Measurements from ENCODE around the gene GRXCR1.
A peak's percentile ranks its signal among the peaks of the same experiment; 100 is the strongest.

GRXCR1 gene

GRCh38 chr4:42892413-42892812, at the start of gene GRXCR1:
Gene GRXCR1 (plus strand): TSS chr4:42892713. CDS start chr4:42893267, 554 bp downstream.
- DNase-seq: no peak

- no peak for DNase-seq
Observed at GRCh38 chr4:42843694-42844093, 48.8 kb upstream of the GRXCR1 start.

GRCh38 chr4:42844422-42845070, 48.0 kb upstream of the GRXCR1 start:
- no peak for DNase-seq

DNA sequence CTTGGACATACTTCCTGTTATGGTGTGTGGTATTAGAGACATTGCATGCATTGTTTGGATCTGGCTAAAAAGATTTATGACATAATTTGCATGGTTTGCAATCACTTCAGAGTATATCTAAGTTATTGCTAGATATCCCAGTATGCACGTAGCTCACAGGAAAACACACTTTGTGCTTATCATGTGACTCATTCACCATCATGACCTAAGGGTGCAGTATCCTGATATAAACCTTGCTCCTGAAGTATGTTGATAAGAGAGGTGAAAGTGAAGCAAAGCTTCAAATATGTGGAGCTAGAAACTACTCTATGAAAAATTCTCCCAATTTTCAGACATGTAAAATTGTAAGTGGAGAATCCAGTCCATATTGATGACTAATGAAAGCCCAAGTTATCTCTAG, 46.9 kb upstream of the GRXCR1 start:
- DNase-seq: no peak

GRCh38 chr4:42855779-42856178, 36.7 kb upstream of the GRXCR1 start:
- no peak for DNase-seq

DNA sequence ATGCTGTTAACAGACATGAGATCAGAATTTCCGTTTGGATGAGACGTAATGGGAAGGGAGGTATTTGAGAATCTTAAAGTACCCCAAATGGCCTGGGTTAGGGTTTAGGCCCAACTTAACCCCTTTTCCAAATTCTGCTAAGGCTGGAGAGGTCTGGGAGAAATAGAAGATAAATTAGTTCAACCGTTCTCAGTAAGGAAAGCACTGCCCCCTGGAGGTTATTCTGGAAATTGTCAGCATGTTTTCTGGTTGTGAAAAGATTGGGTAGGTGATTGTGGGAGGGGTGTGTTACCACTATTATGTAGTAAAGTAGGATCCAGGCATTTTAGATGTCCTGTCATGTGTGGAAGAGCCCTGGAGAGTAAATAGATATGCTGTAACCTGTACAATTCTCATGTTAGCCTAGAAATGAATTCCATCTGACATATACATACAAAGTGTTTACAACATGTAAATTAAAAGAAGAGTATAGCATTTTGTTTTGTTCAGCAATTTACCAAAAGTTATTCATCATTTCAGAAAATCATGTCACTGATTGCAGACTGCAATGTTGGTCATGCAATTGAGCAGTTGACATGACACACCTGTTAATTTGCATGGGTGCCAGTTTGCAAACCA, 26.8 kb upstream of the GRXCR1 start:
- peak; percentile 42 for DNase-seq

DNA sequence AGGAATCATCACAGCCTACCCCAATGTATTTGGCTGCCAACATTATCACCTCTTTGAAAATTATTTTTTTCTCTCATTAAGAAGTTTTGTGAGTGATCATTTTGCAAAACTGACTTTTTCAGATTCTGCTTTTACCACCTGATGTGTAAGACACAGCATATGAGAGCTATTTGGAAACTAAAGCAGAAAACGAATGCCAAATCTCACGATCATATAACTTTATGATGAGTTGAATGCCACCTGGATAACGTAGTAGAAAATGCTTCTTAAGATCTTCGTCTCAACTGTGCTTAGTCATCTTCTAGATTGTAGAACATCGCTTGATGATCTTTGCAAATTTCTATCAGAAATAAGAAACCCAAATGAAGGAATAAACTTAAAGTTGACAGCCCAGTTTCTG, 21.3 kb upstream of the GRXCR1 start:
- no peak for DNase-seq

DNA sequence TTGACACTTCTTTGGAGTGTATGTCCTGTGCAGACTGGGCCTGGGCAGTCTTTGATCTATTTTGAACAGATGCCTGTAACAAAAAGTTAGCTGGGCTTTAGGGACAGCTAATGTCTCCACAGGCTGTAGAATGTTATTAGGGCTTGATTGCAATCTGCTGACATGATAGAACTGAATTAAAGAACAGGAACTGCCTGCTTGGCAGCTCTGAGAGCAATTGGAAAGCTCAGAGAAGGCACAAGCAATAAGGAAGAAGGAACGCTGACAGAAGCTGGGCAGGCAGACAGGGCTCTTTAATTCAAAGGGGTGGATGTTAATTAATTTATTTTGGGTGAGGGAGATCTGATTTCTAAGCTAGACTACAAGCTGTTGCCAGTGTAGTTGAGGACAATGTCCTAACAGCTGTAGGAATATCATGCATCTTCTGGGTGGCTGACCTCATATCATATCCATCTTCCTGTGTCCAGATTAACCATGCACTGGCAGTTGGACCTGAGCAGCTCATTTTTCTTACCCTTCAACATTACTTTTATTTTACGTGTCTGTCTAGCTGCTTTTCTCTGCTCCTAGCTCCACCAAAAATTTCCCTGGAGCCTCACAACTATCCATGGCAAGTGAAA, 20.7 kb upstream of the GRXCR1 start:
- no peak for DNase-seq

GRCh38 chr4:42878863-42879262, 13.7 kb upstream of the GRXCR1 start:
- no peak for DNase-seq

DNA sequence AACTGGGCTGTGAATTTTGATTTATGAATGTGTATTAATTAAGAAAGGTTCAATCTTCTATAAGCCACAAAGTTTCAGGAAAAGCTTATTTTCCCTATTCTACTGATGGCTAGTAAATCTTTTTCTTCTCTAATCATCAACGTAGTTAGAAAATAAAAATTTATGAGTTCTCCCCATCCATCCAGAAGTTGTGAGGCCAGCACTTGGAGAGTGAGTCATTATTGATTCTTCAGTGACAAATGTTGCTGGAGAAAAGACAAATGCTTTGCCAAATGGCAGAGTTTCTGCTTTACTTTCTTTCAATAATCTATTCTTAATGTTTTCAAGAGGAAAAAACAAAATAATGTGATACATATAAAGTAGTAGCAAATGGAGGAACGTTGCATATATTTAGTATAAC, 11.3 kb upstream of the GRXCR1 start:
- no peak for DNase-seq

DNA sequence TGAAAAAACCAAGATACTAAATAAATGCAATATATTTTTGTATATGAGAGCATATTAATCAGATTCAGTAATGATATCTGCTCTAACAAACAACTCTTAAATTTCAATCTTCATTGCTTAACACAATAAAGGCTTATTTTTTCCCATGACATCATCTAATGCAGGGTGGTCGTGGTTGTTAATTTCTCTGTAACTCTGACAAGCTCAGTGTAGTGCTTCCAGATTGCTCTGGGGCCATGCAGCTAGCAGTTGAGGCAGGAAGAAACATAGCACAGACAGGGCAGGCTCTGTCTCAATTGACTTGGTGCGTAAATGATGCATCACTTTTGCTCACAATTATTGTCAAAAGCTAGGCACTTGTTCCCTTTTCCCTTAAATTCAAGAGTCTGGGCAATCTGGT, 869 bp upstream of the GRXCR1 start:
- DNase-seq: no peak

DNA sequence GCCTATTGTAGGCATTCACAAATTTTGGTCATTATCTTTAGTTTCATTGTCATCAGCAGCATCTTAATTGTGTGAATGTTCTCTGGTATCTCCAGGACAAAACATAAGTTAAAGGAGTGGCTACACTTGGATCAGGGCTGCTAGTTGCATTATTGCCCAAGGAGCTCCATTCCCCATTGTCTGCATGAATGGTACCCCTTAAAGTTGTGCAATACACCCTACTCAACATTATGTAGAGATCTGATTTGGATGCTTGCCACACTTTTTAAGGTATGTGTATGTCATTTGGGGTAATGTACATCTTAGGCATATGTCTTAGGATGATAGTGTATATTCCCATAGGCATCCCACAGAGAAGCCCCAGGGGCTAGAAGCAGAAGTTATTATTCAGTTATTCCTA, 2.9 kb downstream of the GRXCR1 start:
- no peak for DNase-seq

DNA sequence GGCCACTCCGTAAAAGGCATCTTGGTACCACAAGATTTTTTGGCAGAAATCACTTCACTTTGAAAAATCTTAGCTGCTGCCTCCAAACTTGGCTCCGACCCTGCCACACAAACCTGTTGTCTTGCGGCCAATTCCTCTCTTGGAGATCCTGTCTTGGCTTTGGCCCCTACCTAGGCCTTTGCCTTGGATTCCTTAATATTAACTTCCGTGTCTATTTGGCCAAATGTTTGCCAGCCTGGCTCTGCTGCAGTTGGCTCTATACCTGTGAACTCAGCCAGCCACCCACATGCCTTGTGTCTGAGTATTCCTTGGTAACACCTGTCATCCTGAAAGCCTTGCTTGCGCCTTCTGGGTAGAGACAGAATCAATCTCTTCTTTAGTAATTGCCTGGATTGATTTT, 12.5 kb downstream of the GRXCR1 start:
- no peak for DNase-seq

DNA sequence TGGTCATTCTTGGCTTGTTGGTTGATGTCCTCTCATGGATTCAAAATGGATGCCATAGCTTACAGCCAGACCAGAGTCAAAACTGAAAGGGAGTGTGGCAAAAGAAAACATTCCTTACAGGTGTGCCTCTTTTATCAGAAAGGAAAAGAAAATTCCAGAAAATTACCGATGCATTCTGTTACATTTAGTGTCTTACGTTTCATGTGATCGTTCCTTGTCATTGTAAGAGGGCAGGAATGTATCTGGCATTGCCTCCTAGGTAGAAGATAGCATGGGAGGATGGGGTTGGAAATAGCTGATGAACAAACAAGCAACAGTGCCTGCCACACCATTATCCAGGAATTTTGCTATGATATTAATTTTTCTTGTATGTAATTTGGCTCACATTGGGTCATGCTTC, 13.1 kb downstream of the GRXCR1 start:
- no peak for DNase-seq

GRCh38 chr4:42906341-42906740, 13.8 kb downstream of the GRXCR1 start:
- no peak for DNase-seq

- no peak for DNase-seq
Observed at GRCh38 chr4:42906891-42907759, 14.6 kb downstream of the GRXCR1 start.

GRCh38 chr4:42910459-42910858, 17.9 kb downstream of the GRXCR1 start:
- no peak for DNase-seq

- DNase-seq: no peak
Observed at GRCh38 chr4:42914937-42915336, 22.4 kb downstream of the GRXCR1 start.

GRCh38 chr4:42915484-42915883, 23.0 kb downstream of the GRXCR1 start:
- peak; percentile 25 for DNase-seq

- no peak for DNase-seq
Observed at GRCh38 chr4:42917296-42917695, 24.8 kb downstream of the GRXCR1 start.

GRCh38 chr4:42923431-42923830, 30.9 kb downstream of the GRXCR1 start:
- DNase-seq: no peak

GRCh38 chr4:42925921-42926320, 33.4 kb downstream of the GRXCR1 start:
- no peak for DNase-seq

GRCh38 chr4:42927946-42928345, 35.4 kb downstream of the GRXCR1 start:
- DNase-seq: no peak

- DNase-seq: no peak
Observed at GRCh38 chr4:42928582-42928981, 36.1 kb downstream of the GRXCR1 start.
